IMR-90 (cell line): ENCODE measurements around the gene CTIF.

Source experiments
- BHLHE40 ChIP-seq: fragments of 150-350 bp; IDR thresholded peaks from 2 replicates; pipeline ENCODE4 v1.6.1; 2016; ENCODE audit warnings: mild to moderate bottlenecking, low read depth, low read length
- CEBPB ChIP-seq: IDR thresholded peaks from 2 replicates; pipeline ENCODE4 v1.6.1; 2012; ENCODE audit warnings: low read depth, low read length, improper control_type of control experiment
- CHD1 ChIP-seq: IDR thresholded peaks from 2 replicates; pipeline ENCODE4 v1.6.1; 2012; ENCODE audit warnings: low read depth, low read length, improper control_type of control experiment
- MAFK ChIP-seq: IDR thresholded peaks from 2 replicates; pipeline ENCODE4 v1.6.1; 2012; ENCODE audit warnings: low read depth, low read length, improper control_type of control experiment
- MAZ ChIP-seq: IDR thresholded peaks from 2 replicates; pipeline ENCODE4 v1.6.1; 2012; ENCODE audit warnings: low read depth, mild to moderate bottlenecking, low read length, improper control_type of control experiment, moderate library complexity, borderline replicate concordance
- POLR2A ChIP-seq: IDR thresholded peaks from 2 replicates; pipeline ENCODE4 v1.6.1; 2012; ENCODE audit warnings: mild to moderate bottlenecking, low read depth, low read length
- RAD21 ChIP-seq: IDR thresholded peaks from 2 replicates; pipeline ENCODE4 v1.6.1; 2012; ENCODE audit warnings: low read length, improper control_type of control experiment
- RCOR1 ChIP-seq: IDR thresholded peaks from 2 replicates; pipeline ENCODE4 v1.6.1; 2012; ENCODE audit warnings: mild to moderate bottlenecking, low read length, improper control_type of control experiment; ENCODE audit not compliant: insufficient replicate concordance
- RFX5 ChIP-seq: IDR thresholded peaks from 2 replicates; pipeline ENCODE4 v1.8.0; 2012; ENCODE audit warnings: low read depth, mild to moderate bottlenecking, low read length, moderate library complexity
- SMC3 ChIP-seq: fragments of 150-350 bp; IDR thresholded peaks from 2 replicates; pipeline ENCODE4 v1.6.1; 2016; ENCODE audit warnings: low read depth, mild to moderate bottlenecking, antibody characterized with exemption, low read length, moderate library complexity
- TF ChIP-seq, protein P1 (sequence below): conservative IDR thresholded peaks from 2 replicates; pipeline ENCODE4 v1.5.1; 2012; ENCODE audit warnings: mild to moderate bottlenecking, low read depth, low read length, improper control_type of control experiment
- TF ChIP-seq, protein P2 (sequence below): fragments of 150-350 bp; IDR thresholded peaks from 2 replicates; pipeline ENCODE4 v1.6.1; 2016; ENCODE audit warnings: low read depth, mild to moderate bottlenecking, low read length, moderate library complexity, borderline replicate concordance

DNA sequence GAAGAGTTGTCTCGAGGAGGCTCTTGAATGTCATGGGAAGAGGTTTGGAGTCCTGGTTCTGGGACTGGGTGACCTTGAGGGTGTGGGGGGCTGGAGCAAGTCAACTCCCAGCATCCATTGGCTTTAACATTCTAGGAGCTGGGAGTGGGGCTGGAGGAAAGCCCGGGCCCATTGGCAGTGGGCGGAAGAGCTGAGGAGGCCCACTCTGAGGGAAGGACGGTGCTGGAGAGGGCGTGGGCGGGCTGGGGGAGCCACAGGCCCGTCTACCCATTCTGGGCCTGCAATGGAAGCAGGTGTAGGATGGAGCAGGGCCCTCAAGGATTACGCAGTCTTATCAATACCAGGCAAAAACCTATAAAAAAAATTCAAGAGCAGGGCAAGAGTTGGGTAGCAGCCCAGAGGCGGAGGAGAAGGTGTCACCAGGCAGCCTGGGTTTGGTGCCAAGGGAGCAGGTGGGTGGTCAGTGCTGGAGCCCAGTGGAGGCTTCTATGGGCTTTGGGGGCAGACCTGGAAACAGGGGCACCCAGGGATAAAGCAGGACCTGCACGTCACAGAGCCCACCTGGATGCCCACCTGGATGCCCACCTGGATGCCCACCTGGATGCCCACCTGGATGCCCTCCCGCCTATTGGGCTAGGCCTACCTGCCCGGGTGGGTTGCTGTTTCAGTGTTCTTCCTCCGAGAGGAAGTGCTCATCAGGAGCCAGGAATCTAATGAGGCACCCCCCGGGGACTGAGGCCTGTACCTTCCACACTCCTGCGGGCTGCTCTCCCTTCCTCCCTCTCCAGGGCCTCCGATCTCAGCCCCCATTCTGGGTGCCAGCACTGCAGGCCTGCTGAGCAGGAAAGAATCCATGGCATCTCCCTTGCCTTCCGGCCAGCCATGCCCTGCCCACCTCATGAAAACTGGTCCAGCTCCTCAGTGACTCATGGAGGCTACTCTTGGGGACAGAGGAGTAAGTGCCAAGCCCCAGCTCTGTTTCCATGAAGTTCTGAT, 71.3 kb downstream of the CTIF start:
- TF ChIP-seq POLR2A = no peak
- TF ChIP-seq, protein P1, sequence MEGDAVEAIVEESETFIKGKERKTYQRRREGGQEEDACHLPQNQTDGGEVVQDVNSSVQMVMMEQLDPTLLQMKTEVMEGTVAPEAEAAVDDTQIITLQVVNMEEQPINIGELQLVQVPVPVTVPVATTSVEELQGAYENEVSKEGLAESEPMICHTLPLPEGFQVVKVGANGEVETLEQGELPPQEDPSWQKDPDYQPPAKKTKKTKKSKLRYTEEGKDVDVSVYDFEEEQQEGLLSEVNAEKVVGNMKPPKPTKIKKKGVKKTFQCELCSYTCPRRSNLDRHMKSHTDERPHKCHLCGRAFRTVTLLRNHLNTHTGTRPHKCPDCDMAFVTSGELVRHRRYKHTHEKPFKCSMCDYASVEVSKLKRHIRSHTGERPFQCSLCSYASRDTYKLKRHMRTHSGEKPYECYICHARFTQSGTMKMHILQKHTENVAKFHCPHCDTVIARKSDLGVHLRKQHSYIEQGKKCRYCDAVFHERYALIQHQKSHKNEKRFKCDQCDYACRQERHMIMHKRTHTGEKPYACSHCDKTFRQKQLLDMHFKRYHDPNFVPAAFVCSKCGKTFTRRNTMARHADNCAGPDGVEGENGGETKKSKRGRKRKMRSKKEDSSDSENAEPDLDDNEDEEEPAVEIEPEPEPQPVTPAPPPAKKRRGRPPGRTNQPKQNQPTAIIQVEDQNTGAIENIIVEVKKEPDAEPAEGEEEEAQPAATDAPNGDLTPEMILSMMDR = no peak
- no peak for TF ChIP-seq MAFK
- TF ChIP-seq, protein P2, sequence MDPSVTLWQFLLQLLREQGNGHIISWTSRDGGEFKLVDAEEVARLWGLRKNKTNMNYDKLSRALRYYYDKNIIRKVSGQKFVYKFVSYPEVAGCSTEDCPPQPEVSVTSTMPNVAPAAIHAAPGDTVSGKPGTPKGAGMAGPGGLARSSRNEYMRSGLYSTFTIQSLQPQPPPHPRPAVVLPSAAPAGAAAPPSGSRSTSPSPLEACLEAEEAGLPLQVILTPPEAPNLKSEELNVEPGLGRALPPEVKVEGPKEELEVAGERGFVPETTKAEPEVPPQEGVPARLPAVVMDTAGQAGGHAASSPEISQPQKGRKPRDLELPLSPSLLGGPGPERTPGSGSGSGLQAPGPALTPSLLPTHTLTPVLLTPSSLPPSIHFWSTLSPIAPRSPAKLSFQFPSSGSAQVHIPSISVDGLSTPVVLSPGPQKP = no peak
- no peak for TF ChIP-seq CEBPB
- TF ChIP-seq RCOR1 = no peak
- no peak for TF ChIP-seq SMC3
- no peak for TF ChIP-seq MAZ
- TF ChIP-seq BHLHE40 = no peak
- TF ChIP-seq CHD1 = no peak
- no peak for TF ChIP-seq RFX5
- no peak for TF ChIP-seq RAD21
